Measurements from ENCODE around the gene PIGR.

PIGR gene, protein sequence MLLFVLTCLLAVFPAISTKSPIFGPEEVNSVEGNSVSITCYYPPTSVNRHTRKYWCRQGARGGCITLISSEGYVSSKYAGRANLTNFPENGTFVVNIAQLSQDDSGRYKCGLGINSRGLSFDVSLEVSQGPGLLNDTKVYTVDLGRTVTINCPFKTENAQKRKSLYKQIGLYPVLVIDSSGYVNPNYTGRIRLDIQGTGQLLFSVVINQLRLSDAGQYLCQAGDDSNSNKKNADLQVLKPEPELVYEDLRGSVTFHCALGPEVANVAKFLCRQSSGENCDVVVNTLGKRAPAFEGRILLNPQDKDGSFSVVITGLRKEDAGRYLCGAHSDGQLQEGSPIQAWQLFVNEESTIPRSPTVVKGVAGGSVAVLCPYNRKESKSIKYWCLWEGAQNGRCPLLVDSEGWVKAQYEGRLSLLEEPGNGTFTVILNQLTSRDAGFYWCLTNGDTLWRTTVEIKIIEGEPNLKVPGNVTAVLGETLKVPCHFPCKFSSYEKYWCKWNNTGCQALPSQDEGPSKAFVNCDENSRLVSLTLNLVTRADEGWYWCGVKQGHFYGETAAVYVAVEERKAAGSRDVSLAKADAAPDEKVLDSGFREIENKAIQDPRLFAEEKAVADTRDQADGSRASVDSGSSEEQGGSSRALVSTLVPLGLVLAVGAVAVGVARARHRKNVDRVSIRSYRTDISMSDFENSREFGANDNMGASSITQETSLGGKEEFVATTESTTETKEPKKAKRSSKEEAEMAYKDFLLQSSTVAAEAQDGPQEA

DNA sequence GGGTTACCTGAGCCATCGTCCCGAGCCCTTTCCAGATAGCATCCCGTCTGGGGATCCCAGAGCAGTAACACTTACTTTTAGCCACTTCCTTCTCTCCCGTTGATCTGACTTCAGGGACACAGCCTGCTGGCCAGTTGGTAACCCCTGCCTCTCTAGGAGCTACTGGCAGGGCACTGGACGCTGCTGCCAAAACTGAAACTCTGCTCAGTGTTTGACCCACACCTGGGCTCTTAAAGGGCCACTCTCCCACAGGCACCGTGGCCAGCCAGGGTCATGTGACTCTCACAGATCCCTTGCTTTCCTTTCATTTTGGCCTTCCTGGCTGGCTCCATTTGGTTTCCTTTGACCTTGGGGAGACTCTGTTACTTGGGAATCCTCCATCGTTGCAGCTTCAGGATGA, at the start of gene PIGR:
Gene PIGR (minus strand): TSS at position 206 of the 400 bp plus-strand sequence. CDS start 5,935 bp downstream, outside the sequence.
- DNase-seq: no peak

DNA sequence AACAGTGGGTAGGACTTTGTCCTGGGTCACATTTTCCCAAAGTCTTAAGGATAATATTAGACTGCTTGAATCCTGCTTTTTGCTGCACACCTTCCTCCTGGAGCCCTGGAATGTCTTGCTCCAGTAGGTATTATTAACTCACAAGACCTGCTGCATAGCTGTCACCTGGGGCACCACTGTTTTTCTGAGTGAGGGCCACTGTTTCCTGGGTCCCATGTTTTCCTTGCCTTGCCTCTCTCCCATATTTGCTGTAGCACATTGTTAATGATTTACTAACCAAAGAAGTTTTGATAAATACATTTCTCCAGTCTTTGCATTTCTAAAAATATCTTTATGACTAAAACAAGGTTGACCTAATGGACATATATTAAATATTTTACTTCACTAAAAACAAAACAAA, 46.5 kb upstream of the PIGR start:
- no peak for DNase-seq

DNA sequence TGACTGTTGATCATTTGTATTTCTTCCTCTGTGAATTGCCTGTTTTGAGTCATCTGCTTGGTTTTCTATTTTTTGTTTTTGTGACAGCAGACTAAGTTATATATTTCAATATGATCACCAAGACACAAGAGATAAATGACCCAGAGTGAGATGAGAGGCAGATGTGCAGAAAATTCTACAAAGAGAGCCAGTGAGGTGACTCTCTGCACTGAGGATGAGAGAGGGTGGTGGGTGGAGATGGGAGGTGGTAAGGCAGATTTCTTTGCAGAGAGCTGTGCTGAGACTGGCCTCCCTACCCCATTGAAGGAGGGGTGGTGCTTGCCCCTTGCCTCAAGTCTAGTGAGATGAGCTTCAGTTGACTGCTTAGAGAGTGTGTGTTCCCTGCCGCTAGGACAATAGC, 41.6 kb upstream of the PIGR start:
- no peak for DNase-seq

DNA sequence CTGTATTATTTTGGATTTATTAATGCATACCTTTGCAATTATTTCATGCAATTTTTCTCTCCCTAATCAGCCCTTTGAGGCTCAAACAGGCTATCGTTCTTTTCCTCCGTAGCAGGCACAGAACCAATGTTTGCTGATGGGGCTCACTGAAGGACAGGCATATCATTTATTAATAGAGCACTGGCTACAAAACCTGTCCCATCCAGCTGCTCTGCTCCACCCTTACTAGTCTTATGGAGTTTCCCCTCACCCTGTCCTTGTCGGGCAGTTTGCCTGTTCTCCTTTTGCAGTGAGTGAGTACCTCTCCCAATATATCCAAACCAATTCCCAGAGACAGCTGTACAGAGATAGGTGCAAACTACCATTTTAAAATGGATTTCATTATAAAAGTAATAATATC, 40.6 kb upstream of the PIGR start:
- DNase-seq: no peak

DNA sequence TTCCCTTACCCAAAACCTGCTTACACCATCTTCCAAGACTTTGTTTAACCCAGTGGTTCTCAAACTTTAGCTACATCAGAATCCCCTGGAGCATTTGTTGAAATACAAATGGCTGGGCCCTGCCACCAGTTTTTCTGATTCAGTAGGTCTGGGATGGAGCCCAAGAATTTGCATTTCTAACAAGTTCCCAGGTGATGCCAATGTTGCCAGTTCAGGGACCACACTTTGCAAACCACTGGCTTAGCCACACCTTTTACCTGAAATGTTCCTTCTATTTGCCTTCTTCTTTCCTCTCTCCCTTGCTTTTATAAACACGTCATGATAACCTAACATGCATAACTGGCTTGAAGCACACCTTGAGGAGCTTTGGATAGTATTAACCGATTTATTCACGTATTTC, 40.1 kb upstream of the PIGR start:
- DNase-seq: no peak

DNA sequence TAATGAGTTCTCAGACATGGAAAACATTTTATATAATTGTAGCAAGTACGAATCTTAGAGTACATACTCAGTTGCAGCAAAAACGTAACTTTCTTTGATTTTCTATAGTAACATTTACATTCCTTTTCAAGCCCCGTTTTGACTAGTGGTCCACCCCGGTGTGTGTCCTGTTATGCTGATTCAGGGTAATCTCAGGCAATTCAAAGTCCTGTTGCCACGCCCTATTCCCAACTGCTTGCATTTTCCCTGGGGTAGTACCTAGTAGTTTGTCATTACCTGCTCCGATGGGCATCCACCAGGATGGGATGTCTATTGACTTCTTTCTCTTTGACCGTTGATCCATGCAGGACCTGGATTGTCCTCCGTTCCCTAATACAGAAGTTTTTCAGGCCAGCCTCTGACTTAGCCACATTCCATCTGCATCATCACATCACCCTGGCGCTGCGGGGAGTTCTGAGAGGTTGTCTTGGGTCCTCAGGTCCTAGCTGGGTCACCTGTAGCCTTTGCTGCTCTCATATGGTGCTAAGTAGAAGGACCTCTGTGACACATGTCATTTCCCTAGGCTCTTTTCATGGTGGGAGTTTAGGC, 39.0 kb upstream of the PIGR start:
- DNase-seq: no peak

DNA sequence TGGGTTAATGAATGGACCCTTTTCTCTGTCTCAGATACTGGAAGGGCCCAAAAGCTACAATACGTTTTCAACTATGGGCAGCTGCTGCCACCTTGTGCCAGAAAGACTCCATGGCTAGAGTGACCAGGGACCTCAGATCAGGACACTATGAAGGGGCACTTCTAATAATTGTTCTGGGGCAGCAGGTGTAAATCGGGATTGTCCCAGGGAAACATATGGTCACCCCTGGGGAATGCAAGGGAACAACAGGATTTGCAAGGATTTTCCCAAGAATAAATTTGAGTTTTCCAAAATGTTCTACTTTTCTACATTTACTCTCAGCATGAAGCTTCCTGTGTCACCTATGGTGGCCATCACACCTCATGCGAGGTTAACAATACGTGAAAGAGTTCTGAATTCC, 36.0 kb upstream of the PIGR start:
- peak in 1 of 2 experiments; percentile 28 for DNase-seq

DNA sequence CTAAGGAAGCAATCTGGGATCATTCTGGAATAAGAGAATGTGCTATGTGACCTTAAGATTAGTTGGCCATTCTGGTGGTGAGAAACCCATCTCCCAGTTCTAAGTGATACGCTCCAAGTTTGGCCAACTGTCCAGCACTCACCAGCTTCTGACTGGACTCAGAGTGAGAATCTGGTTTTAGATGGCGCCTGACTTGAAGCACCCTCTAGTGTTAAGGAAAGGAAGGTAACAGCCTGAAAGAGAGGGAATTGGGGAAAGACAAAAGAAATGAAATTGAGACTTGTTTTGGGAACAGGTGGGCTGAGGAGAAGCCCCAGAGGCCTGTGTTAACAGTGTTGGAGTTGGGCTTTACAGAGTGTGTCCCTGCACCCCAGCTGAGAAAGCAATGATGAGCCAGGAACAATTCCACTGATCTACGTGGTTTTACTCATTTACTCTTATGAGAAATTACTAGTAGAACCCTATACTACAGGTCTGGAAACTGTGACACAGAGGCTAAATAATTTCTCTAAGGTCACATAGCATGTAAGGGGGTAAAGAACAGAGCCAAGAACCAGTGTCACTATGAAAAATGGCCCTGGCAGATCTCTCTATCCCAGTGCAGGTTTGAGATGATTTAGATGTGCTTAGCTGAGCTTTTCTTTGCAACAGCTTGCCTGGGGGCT, 33.2 kb upstream of the PIGR start:
- DNase-seq: no peak

DNA sequence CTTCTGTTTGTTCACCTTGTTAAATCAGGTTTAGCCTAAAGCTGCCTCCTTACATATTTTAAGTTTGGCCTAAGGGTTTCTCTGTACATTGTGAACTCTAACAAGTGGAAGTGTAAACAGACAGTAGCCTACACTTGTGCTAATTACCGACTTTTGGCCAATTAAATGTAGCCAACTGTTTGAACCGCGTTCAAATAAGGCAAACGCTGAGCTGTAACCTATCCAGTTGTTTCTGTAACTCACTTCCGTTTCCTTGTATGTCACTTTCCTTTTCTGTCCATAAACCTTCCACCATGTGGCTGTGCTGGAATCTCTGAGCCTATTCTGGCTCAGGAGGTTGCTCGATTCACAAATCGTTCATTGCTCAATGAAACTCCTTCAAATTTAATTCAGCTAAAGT, 32.0 kb upstream of the PIGR start:
- DNase-seq: no peak

DNA sequence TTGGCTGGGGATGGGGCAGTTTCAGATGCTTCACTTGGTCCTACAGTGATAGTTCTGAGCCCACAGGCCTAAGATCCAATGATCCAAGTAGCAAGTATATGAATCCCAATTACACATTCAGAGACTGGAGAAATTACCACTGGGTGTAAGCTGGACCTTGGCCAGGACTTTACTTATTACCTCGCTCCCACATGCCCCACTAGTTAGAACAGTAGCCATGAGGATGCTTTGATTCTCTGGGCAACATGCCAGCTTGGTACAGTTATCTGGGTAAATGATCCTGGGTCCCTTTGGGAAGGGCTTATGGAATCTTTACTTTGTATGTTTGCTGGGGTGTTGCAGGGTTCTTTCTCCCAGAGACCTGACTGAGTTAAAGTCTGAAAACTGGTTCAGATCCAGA, 29.0 kb upstream of the PIGR start:
- DNase-seq: no peak

DNA sequence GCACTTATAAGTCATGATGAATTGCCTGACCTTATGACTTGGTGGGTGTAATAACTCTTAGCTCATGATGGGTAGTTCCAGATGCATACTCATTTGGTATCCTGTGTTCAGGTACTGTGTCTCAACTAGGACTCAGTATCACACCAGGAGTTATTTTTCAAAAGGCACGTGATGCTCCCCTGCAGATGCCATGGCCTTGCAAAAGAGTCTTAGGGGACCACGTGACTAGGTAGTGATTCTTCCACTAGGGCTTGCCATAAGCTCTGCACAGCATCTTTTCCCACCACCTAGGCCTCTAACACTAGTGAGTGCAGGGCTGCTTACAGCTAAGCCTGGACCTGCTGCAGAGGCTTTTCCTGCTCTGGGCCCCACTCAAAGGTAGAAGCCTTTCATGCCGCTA, 27.9 kb upstream of the PIGR start:
- DNase-seq: no peak

DNA sequence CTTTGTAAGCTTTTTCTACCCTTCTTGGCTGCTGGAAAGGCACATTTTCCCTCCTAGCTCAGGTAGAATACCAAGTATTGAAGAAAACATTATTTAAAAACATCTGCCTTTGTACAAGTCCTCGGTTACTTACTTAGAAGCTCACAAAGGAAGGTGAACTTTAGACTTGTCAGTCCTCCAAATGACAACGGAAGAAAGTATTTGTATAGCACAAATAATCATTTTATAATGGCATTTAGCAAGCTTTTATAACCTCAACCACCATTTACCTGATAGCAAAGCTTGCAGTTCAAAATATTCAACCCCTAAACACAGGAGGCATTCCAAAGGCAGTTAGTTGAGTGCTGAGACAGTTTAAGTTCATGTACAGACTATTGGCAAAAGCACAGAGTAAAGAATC, 26.5 kb upstream of the PIGR start:
- DNase-seq: no peak

DNA sequence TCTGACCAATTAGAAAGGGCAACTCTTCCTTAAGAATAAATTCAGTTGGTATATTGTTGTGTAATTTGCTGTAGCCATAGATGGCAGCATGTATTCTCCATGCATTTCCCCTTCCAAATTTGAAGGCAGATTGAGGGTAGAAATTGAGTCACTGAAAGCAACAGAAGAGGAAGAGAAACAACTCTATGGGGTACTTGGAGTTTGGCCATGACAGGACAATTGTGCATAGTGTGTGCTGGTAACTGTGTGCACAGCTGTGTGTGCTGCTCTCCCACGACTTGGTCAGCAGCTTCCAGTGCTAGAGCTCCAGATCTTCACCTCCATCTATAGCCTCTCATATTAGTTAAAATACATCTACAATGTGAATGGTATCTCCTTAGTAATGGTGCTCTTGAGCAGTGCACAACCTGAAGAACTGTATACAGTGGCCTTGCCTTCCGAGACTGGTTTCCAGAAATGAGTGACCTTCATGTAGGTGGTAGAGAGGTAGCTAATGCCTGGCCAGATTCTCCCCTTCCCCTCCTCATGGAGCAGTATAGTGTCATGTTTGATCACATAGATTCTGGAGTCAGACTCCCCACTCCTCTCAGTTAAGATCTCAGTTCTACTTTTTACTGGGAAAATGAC, 24.9 kb upstream of the PIGR start:
- DNase-seq: no peak

DNA sequence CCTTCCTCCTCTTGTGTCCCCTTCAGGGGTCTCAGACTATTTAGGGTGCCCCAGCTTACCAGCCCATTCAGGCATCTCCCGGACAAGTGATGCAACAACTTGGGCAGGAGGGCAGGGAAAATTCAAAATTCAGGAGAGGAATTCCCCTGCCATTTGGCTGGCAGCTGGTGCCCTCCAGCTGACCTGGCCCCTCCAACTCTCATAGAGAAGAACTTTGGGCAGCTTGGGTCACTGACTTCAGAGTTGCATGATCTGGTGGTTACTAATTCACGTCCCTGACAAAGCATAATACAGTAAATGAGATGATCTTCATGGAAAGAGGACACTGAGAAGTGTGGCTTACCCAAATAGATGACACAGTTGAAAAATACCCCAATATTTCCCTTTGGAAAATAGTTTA, 24.2 kb upstream of the PIGR start, which contains the start of gene FCAMR:
Gene FCAMR (minus strand): TSS at position 15 of the 400 bp plus-strand sequence. CDS start 335 bp downstream, outside the sequence.
- no peak for DNase-seq

DNA sequence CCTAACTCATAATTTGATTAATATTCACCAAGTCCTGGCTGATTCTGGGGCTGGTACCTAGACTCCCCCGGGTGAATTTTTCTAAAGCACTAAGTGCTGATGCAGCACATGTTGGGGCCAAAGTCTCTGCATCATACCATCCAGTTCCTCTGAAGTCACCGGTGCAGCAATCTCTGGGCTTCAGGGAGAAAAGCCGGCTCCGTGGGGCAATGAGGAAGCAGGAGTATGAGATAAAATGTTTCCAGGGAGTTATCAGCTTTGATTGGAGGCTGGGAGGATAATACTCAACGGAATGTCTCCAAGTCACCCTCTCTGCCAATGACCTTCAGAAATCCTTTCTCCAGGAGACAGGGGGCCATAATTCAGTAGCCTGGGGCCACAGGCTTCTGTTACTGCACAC, 22.8 kb upstream of the PIGR start:
- DNase-seq: no peak

DNA sequence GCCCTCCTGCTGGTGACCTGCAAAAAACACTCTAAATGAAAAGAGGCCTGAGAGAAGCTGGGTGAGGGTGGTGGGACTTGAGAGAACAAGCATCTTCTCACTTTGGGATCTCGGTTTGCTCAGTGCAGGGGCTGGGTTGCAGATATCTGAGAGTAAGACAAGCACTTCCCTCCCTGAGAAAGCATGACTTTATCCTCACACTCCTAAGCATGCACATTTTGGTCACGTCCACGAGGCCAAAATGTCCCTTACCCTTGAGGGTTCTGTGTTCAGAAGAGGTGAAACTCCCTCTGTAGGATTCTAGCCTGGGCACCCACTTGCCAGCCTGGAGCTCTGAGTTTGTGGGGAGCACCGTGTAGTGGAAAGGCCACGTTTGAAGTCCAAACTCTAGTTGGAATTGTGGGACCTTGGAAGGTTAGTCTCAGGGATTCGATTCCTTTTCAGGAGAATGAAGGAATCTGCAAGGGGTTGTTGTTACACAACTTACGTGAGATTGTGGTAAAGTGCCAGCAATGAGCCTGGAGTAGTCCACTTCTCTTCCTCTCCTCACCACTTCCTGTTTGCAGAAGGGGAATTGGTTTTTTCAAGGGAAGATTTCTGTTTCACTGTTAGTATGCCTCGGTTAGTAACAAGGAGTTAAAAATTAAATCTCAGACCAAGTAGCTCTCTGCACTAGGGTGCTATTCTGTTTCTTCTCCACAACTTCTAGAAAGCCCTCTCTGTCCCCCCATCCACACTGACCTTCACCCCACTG, 21.0 kb upstream of the PIGR start:
- no peak for DNase-seq

DNA sequence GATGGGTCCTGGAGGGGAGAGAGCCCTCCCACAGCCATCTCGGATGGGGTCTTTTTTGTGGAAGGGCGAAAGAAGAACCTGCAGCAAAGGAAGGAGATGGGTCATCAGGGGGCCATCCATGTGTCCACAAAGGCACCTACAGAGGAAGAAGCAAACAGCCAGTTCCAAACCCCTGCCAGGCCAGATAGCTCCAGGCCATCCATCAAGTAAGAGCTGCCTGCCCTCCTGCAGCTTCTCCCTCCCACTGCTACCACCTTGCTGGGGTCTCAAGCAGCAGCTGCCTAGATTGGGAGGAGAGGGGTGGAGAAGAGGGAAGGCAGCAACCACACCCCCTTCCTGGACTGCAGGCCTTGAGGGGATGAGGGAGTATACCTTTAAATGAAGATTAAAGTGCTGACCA, 19.5 kb upstream of the PIGR start:
- DNase-seq: no peak

DNA sequence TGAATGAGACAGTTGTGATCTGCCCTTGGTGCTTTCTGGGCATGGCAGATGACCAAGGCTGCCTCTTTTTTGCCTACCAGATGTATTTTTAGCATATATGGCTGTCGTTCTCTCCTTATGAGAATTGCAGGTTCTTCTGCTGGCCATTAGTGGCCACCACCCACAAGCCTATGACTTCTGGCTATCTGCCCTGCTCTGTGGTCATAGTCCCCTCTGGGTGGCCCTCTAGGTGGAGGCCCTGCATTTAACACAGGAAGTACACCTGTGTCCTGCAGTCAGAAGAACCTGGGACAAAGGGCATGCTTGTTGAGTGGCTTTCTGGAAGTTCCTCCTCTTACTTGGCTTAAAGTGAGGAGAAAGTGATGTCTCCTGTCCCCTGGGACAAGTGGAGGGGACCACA, 17.5 kb upstream of the PIGR start:
- DNase-seq: no peak

DNA sequence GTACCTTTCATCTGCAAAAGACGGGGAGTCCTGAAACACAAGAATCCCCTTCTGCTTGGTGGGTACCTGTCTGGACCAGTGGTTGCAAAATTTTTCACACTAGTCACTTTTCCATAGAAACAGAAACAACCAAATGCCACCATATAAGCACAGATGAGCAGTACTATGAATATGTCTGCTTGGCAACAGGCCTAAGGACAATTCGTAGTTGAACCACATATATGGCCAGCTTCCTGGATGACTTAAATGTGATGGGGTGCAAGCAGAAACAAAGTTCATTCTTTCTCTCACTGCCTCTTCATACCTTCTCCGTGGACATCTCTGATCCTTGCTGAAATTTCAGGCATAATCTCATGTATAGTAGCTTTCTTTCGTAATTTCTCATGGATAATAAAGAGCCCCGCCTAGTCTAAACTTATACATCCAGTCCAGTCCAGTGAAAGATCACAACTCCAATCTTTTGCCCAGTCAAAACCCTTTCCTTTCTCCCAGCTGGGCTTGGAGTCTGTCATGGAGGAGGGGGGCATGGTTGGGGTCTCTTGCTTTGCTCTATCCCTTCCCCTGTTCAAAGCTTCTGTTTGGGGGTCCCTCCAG, 16.9 kb upstream of the PIGR start:
- no peak for DNase-seq

DNA sequence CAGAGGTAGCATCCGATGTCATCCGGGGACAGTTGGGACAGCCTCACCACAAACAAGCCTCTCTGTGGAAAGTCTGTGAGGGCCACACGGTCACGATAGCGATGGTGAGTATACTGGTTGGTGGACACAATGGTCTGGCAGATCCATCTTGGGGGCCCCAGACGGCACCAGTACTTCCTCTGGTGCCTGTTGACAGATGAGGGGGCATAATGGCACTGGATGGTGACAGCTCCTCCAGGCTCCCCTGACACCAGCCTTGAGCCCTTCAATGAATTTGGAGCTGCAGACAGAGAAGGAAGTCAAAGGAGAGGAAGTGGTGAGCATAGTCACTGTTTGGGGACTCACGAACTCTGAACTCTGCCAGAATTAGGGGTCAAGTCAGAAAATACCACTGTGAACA, 16.0 kb upstream of the PIGR start:
- no peak for DNase-seq

DNA sequence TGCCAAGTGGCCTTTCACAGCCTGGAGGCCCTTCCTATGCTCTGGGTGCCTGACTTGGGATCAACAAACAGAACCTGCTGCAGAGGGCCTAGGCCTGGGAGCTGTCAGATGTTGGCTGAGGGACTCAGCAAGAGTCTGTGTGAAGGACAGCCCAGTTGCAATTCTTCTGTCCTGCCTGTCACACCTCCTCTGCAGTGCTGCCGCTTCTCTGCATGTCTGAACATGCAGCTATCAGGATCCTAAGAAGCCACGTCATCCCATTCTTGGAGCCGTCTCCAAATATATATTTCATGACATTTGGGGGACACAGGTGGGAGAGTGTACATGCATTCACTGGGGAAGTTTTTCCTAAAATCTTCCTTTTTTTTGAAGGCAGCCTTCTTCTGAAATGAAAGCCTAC, 15.4 kb upstream of the PIGR start:
- DNase-seq: no peak
